ENCODE results near the gene VKORC1.

- no peak for TF ChIP-seq EZH2phosphoT487 (IDR thresholded peaks at IDR 0.05; ENCODE audit: borderline replicate concordance, low read length)
- no peak for TF ChIP-seq CTCF (conservative IDR thresholded peaks at IDR 0.05; ENCODE audit: low read depth, low read length)
Measured at GRCh38 chr16:31077592-31078396, 16.8 kb downstream of the VKORC1 start.

Measured in PC-3 (cell line).